GM19193 (cell line): ENCODE data around the gene FAM162B.

Experiments used
- POLR2A ChIP-seq: IDR thresholded peaks from 4 replicates; pipeline ENCODE4 v1.6.1; 2011; ENCODE audit not compliant: insufficient read depth, insufficient read length; ENCODE audit errors: extremely low read depth

The FAM162B gene

DNA sequence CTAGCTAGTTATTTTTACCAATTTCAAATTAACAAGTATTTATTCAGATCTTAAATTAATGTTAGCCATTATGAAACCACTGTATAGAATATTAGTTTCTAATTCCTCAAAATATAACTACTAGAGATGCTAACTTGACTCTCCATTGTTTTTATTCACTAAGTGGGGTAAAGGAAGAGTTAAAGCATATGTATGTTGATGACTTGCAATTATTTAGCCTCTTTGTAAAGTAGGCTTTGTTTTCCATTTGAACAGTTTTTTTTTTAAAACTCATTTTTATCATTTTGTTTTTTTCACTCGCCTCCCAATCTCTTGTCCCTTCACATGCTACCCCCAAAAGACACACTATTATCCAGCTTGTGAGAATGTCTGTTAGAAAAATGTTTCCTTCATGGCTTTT is 3.3 kb downstream of the FAM162B start:
- TF ChIP-seq POLR2A, result no peak

DNA sequence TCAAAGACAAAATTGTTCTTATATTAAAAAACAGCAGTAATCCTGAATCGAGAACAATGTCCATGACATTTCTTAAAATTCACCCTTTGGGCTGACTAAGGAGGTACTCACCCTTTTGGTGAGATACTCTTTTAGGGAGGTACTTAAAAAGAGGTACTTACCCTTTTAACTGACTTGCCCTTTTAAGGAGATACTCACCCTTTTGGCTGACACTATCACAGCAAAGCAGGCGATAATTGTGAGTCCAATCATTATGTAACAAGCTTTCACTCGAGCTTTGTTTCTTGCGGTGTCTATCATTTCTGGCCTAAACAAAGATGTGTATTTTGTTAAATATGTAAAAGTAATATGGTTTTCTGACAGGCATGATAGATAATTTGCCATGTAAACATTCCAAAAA is 3.7 kb downstream of the FAM162B start:
- TF ChIP-seq POLR2A, result no peak

DNA sequence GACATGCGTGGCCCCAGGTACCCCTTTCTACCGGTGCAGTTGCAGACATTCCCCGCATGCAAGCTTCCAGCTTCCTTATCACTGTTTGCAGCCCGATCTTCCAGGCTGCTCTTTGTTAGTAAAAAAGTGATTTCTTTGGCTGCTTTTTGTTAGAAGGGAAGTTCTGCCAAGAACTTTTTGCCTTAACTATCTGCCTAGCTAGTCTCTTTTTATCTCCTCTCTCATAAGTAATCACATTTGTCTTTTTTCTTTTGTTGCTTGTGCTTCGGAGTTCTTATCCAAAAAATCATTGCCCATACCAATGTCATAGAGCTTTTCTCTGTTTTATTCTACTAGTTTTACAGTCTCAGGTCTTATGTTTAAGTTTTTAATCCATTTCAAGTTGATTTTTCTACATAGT is 20.3 kb downstream of the FAM162B start:
- TF ChIP-seq POLR2A, result no peak

DNA sequence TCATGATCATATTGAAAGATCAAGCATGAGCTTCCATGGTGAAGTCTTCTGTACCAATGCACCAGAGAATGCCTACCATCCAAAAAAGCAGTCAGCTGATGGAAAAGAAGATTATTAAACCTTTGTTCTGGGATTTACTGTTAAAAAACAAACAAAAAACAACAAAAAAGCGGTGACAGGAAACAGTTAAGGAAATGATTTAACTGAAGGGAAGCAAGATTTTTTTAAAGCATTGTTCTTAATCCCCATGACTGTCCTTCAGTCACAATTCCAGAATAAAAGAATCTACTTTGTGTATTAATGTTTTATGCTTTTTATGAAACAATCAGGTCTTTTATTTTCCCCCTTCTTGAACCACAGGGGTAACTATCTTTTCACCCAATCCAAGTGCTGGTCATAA is 23.9 kb downstream of the FAM162B start:
- TF ChIP-seq POLR2A, result no peak

DNA sequence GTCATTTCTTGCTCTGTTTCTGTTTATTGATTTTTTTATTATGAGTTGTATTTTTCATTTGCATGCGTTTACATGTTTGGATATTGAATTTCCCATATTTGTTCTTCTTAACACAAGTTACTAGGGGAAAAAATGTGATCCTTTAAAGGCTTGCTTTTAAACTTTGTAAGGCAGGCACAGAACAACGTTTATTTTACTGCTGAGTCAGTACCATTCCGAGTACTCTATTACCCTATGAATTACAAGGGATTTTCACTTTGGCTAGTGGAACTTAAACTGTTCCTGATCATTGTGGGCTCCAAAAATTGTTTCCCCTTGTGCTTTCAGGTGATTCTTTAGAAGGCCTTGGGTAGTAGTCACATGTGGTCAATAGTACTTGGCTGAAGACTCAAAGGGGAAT is 28.5 kb downstream of the FAM162B start:
- TF ChIP-seq POLR2A, result no peak

DNA sequence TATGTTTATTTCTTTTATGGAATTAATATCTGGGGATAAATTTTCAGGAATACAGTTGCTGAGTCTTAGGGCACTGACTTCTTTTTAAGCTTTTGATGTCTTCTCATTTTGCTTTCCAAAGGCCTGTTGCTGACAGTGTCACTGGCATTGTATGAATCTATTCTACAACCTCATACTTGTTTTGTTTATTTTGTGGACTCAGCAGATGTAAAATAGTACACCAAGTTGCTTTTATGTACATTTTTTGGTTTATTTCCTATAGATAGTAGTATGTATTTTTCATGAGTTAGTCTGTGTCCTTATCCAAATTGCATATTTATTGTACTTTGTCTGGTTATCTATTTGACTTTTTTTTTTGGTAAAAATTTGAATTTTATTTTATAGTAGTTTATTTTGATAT is 35.0 kb downstream of the FAM162B start:
- no peak for TF ChIP-seq POLR2A

DNA sequence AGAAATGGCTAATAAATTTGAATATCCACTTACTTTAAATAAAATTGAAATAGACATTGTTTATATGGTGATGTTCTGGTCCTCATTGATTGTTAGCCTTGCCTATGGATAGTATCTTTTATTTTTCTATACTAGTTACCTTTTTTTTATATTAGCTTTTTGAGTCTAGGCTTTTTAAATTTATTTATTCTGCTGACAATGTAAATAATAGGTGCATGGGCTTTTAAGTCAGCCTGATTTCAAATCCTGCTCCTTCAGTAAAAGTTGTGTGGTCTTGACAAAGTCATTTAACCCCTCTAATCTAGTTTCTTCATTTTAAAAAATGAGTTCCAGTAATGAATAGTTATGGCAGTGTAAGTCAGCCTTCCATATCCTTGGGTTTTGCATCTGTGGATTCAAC is 38.6 kb downstream of the FAM162B start:
- TF ChIP-seq POLR2A, result no peak

DNA sequence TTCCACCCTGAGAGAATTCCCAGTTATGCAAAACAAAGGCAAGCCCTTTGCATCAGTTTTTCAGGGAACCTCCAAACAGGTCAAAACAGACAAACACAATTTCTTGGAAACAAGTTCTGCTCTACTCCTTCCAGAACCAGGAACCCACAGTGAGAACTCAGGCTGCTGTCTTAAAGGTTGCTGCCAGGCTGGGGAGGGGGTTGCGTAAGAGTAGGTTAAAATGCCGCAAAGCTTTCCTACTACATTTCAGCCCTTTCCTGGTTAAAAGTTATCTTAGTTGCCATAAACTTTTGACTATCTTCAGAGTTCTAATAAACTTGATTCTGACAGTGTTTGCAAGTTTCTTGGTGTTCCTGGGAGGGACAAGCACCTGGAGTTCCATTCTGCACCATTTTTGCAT is 50.8 kb downstream of the FAM162B start:
- no peak for TF ChIP-seq POLR2A

DNA sequence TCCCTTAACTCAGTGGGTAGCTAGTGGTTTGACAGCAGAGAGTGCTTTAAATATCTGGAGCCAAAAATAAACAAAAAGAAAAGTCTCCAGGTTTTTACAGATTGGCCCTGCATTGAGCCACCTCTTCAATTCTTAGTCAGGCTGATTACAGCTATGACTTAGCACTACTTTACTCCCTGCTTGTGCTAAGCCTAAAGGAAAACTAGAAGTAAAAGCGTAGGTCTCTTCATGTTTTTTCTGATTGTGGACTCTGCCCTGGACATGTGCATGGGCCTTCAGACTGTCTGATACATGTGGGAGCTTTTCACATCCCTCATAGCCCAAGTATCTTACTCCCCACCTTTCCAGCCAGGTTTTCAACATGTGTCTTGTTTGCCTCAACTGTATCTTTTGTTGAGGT is 51.2 kb downstream of the FAM162B start:
- no peak for TF ChIP-seq POLR2A

DNA sequence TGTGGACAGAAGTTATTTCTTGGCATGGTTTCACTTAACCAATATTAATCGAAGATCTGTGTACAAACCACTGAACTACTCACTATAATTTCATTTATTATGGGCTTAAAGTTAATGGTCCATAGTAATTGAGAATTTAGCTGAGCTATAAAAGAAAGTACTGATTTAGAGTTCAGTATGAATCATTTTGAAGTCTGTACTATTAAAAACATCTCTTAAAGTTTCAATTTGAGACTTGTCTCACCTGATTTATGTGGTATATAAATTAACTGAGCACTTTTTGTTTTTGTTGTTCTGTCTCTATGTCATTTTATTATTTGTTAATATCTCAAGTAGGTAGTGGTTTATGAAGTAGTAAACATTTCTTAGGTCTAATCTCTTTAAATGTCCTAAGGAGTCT is 59.6 kb downstream of the FAM162B start:
- TF ChIP-seq POLR2A, result no peak
